T-helper 2 cell treated with Interferon-gamma antibody and Interleukin-4, amounts not matched to agents 5 μg/mL and 100 μg/mL, for 36 hours (primary cell): ENCODE results near the gene AEBP1.

Experiments
- DNase-seq: peaks from one replicate; pipeline ENCODE4 v3.0.0; 2021; ENCODE audit warnings: low spot score
- H3K27ac Mint-ChIP-seq: one replicate; pipeline ENCODE4 v1.8.0; 2021; ENCODE audit warnings: mild to moderate bottlenecking, mixed read lengths
- H3K27me3 Mint-ChIP-seq: one replicate; pipeline ENCODE4 v1.8.0; 2021; ENCODE audit warnings: low read depth, mixed read lengths
- H3K36me3 Mint-ChIP-seq: one replicate; pipeline ENCODE4 v1.8.0; 2021; ENCODE audit warnings: low read depth, mixed read lengths
- H3K4me1 Mint-ChIP-seq: one replicate; pipeline ENCODE4 v1.8.0; 2021; ENCODE audit warnings: low read depth, mixed read lengths
- H3K4me3 Mint-ChIP-seq: one replicate; pipeline ENCODE4 v1.8.0; 2022; ENCODE audit warnings: mild to moderate bottlenecking, moderate library complexity, mixed read lengths
- H3K9me3 Mint-ChIP-seq: one replicate; pipeline ENCODE4 v1.8.0; 2021; ENCODE audit warnings: mixed read lengths

Gene AEBP1

GRCh38 chr7:44101303-44101965, 2.7 kb upstream of the AEBP1 start:
- H3K4me3 Mint-ChIP-seq: no peak overlapping the region
- peaks cover 32% of the 10 kb centered on the region for H3K4me1 Mint-ChIP-seq
- no peak overlapping the region for H3K27ac Mint-ChIP-seq
- no peaks in the 10 kb centered on the region for H3K9me3 Mint-ChIP-seq
- H3K27me3 Mint-ChIP-seq: peaks cover 9% of the 10 kb centered on the region
- H3K36me3 Mint-ChIP-seq: no peaks in the 10 kb centered on the region
- no peak for DNase-seq

GRCh38 chr7:44101966-44102845, 1.9 kb upstream of the AEBP1 start:
- Mint-ChIP-seq H3K9me3 (no peaks in the 10 kb centered on the region), H3K27me3 (peaks cover 9% of the 10 kb centered on the region), H3K4me3 (no peak overlapping the region), H3K27ac (no peak overlapping the region), H3K36me3 (no peaks in the 10 kb centered on the region), H3K4me1 (peaks cover 25% of the 10 kb centered on the region)
- DNase-seq: no peak

DNA sequence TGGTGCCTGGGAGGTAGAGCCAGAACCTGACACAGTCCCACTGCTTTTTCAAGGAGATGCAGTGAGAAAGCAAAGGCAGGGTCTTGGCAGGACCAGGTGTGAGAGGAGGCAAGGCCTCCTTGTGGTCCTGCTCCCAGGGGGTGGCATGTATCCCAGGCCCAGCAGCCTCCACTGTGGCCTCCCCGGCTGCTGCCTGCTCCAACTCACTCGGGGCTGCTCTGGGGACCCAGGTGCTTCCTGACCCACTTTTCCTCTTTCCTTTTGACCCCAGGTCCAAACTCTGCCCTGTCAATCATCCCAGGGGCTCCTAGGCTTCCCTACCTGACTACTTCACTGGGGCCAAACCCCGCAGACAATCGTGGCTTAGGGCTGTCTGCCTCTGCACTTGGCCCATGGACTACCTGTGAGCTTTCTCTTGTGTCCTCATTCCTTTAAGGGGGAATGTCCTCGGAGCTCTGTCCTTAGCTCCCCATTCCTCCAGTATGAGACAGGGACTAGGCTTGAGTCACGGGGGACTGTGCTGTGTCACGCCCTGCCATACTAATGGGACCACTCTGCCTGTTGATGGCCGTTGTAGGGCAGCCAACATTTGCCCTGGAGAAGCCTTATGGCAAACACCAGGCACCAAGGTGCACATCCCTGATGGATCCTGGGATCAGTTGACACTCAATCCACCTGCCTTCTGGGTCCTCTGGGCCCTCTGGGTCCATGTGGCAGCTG, 1.1 kb upstream of the AEBP1 start:
- Mint-ChIP-seq H3K4me3 (peak overlapping the region; percentile 69), H3K36me3 (no peaks in the 10 kb centered on the region), H3K27me3 (peaks cover 9% of the 10 kb centered on the region), H3K27ac (no peak overlapping the region), H3K4me1 (peaks cover 17% of the 10 kb centered on the region), H3K9me3 (no peaks in the 10 kb centered on the region)
- no peak for DNase-seq

DNA sequence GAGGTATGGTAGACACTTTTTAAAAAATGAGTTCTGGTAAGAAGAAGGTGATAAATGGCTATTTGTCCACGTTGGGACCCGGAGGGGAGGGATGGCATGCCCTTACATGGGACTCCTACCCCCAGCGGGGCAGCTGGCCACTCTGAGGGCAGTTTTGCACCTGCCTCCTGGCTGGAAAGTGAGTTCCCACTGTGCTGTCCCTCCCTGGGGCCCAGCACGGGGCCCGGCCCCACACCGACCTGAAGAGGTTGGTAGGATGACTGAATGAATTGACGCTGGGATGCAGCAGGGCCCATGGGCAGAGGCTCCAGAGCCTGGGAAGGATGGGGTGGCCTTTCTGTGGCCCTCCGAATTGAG, 601 bp upstream of the AEBP1 start:
- peak overlapping the region; percentile 69 for H3K4me3 Mint-ChIP-seq
- H3K9me3 Mint-ChIP-seq: no peaks in the 10 kb centered on the region
- H3K36me3 Mint-ChIP-seq: no peaks in the 10 kb centered on the region
- H3K27me3 Mint-ChIP-seq: peaks cover 9% of the 10 kb centered on the region
- H3K4me1 Mint-ChIP-seq: peaks cover 15% of the 10 kb centered on the region
- no peak overlapping the region for H3K27ac Mint-ChIP-seq
- DNase-seq: no peak

- Mint-ChIP-seq H3K9me3 (no peaks in the 10 kb centered on the region), H3K36me3 (no peaks in the 10 kb centered on the region), H3K4me3 (peak overlapping the region; percentile 81), H3K27me3 (peaks cover 9% of the 10 kb centered on the region), H3K4me1 (peaks cover 13% of the 10 kb centered on the region), H3K27ac (peak overlapping the region; percentile 63)
- DNase-seq: no peak
Observed at GRCh38 chr7:44104860-44105771, 971 bp downstream of the AEBP1 start.

- DNase-seq: no peak
- Mint-ChIP-seq H3K4me3 (peak overlapping the region; percentile 75), H3K9me3 (no peaks in the 10 kb centered on the region), H3K27ac (peak overlapping the region; percentile 10), H3K27me3 (peaks cover 9% of the 10 kb centered on the region), H3K36me3 (no peaks in the 10 kb centered on the region), H3K4me1 (peaks cover 13% of the 10 kb centered on the region)
Observed at GRCh38 chr7:44105832-44106231, 1.7 kb downstream of the AEBP1 start.

DNA sequence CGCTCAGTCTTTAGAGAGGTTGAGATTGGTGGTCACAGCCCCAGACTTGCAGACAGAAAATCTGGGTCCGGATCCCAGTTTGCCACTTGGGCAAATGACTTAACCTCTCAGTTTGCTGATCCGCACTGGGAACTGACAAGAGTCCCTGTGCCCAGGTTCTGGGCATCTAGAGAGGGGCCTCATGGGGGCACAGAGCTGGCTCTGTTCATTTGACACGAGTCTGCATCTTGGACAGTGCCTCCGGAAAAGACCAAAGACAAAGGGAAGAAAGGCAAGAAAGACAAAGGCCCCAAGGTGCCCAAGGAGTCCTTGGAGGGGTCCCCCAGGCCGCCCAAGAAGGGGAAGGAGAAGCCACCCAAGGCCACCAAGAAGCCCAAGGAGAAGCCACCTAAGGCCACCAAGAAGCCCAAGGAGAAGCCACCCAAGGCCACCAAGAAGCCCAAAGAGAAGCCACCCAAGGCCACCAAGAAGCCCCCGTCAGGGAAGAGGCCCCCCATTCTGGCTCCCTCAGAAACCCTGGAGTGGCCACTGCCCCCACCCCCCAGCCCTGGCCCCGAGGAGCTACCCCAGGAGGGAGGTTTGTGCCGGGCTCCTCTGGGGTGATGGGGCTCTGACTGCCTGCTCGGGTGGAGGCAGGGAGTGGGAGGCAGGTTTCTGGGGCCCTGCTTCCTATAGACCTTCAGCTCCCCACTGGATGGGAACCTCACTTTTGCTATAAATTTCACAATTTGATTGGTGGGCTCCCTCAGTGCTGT, 2.3 kb downstream of the AEBP1 start:
- H3K4me1 Mint-ChIP-seq: peaks cover 13% of the 10 kb centered on the region
- peaks cover 9% of the 10 kb centered on the region for H3K27me3 Mint-ChIP-seq
- H3K27ac Mint-ChIP-seq: no peak overlapping the region
- H3K9me3 Mint-ChIP-seq: no peaks in the 10 kb centered on the region
- no peak for DNase-seq
- no peaks in the 10 kb centered on the region for H3K36me3 Mint-ChIP-seq
- no peak overlapping the region for H3K4me3 Mint-ChIP-seq

DNA sequence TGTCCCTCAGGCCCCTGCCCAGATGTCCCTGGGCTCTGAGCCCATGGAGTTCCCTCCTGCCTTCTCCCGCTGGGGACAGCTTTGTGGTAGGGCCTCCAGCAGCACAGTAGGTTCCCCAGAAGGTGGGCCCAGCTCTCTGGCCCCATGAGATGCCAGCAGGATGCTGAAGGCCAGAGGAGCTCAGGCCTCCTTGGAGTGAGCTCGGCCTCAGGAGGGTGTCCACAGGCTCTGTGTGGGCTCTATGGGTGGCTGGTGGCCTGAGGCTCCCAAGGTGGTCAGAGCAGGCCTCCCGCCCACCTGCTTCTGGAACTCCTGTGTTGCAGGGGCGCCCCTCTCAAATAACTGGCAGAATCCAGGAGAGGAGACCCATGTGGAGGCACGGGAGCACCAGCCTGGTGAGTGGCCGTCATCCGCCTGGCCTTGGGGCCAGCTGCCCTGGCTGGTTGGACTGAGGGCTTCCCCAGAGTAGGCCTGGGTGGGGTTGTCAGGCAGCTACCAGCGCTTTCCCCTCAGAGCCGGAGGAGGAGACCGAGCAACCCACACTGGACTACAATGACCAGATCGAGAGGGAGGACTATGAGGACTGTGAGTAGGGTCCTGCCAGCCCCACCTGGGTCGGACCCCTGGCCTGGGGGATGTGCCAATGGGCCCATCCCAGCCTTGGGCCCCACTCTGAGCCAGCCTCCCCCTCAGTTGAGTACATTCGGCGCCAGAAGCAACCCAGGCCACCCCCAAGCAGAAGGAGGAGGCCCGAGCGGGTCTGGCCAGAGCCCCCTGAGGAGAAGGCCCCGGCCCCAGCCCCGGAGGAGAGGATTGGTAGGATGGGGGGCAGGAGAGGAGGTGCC, 3.2 kb downstream of the AEBP1 start:
- no peaks in the 10 kb centered on the region for H3K9me3 Mint-ChIP-seq
- no peak overlapping the region for H3K27ac Mint-ChIP-seq
- DNase-seq: no peak
- peaks cover 13% of the 10 kb centered on the region for H3K4me1 Mint-ChIP-seq
- H3K36me3 Mint-ChIP-seq: no peaks in the 10 kb centered on the region
- peaks cover 9% of the 10 kb centered on the region for H3K27me3 Mint-ChIP-seq
- H3K4me3 Mint-ChIP-seq: no peak overlapping the region

- no peak overlapping the region for H3K4me3 Mint-ChIP-seq
- H3K36me3 Mint-ChIP-seq: peaks cover 1% of the 10 kb centered on the region
- H3K27ac Mint-ChIP-seq: no peak overlapping the region
- H3K4me1 Mint-ChIP-seq: peaks cover 13% of the 10 kb centered on the region
- H3K9me3 Mint-ChIP-seq: no peaks in the 10 kb centered on the region
- no peak for DNase-seq
- H3K27me3 Mint-ChIP-seq: peaks cover 9% of the 10 kb centered on the region
Observed at GRCh38 chr7:44107961-44108767, 4.0 kb downstream of the AEBP1 start.

DNA sequence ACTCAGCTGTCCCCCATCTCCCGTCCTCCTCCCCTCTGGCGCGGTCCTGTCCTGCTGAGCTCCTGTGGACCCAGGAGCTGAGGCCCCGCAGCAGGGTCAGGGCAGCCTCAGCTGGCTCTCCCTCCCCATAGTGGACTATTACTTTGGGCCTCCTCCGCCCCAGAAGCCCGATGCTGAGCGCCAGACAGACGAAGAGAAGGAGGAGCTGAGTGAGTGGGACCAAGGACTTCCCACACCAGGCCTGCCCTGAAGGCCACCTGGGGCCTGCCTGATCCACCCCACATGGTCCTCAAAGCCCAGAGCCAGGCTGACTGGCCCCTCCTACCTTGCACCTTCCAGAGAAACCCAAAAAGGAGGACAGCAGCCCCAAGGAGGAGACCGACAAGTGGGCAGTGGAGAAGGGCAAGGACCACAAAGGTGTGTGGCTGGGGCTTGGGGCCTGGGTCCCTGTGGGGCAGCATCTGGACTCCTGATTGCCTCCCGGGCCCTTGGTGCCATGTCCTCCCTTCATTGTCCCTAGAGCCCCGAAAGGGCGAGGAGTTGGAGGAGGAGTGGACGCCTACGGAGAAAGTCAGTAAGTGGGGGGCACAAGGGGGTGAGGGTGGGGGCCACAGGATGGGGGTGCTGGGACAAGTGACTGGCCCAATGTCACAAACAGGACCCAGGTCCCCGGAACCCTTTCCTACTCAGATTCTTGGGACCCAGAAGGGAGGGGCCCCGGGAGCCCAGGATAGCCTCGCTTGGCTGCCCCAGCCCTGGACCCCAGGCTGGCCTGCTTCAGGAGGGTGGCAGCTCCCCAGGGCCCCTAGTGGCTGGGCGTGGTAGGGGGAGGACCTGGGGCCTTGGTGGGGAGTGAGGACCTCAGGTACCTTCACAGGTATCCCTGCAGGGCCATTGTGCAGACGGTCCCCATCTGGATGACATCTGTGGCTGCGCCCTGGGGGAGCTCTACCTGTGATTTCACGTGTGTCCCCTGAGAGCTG, 4.9 kb downstream of the AEBP1 start:
- Mint-ChIP-seq H3K36me3 (peaks cover 6% of the 10 kb centered on the region), H3K27ac (no peak overlapping the region), H3K4me1 (peaks cover 13% of the 10 kb centered on the region), H3K4me3 (no peak overlapping the region), H3K27me3 (peaks cover 6% of the 10 kb centered on the region), H3K9me3 (no peaks in the 10 kb centered on the region)
- DNase-seq: no peak

- Mint-ChIP-seq H3K9me3 (no peaks in the 10 kb centered on the region), H3K4me3 (no peak overlapping the region), H3K27ac (no peak overlapping the region), H3K27me3 (peaks cover 6% of the 10 kb centered on the region), H3K4me1 (peaks cover 11% of the 10 kb centered on the region), H3K36me3 (peaks cover 9% of the 10 kb centered on the region)
- DNase-seq: no peak
Observed at GRCh38 chr7:44109991-44110390, 5.8 kb downstream of the AEBP1 start.
